NCI-H345 (cell line): ENCODE data around the gene TTC22.
"Not testable (repeated sequence)": the region's sequence is repeated elsewhere in the genome, so short reads cannot be mapped to it uniquely, and the experiment has no call there.

Source experiments
- DNase-seq: peaks from one replicate; lab custom pipeline; 2025; lab: John Stamatoyannopoulos, UW

Gene TTC22

DNA sequence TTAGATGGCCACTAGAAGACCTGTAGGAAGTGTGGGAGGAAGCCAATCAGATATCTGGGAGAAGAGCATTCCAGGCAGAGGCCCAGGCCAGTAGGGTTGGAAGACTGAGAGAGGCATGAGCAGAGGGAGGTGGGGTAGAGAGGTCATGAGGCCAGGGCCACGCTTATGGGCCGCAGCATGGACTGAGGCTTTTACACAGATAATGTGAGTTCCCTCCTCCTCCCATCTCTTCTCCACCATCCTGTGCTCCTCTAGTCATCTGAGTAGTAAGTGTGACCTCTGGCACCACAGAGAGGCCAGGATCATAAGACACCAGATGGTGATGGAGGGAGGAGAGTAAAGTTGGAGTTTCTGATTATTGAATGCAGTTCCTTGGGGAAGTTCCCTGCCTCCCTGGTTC, 17.1 kb downstream of the TTC22 start:
- no peak for DNase-seq

DNA sequence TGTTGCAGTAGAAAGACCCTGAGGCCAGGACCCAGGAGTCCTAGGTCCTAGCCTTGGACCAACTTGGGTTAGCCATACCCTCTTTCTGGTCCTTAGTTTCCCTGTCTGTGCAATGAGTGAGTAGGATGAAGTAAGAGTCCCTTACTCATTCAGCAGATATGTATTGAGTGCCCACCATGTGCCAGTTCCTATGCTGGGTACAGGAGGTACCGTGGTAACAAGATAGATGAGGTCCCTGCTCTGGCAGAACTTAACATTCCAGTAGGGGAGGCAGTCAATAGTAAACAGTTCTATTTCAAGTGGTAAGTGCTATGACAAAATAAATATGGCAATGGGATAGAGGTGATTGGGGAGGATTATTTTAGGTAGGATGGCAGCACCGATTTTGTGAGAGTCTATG, 18.5 kb downstream of the TTC22 start:
- no peak for DNase-seq

DNA sequence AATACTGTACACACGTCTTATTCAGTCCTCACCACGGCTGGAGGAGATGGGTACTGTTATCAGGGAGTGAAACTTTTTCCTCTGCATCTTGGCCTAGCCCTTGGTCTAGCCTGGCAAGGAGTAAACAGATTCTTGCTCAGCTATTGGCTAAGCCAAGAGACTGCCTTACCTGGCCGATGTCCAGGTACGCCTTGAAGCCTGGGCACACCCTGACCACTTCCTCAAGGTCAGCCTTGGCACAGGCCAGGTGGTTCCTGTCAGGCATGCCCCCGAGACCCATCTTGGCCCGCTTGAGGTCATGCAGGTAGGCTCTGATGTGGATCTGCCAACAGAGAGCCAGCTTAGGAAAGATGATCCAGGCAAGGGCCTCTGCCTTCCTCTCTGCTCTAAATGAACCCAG, 19.0 kb downstream of the TTC22 start:
- DNase-seq: no peak

DNA sequence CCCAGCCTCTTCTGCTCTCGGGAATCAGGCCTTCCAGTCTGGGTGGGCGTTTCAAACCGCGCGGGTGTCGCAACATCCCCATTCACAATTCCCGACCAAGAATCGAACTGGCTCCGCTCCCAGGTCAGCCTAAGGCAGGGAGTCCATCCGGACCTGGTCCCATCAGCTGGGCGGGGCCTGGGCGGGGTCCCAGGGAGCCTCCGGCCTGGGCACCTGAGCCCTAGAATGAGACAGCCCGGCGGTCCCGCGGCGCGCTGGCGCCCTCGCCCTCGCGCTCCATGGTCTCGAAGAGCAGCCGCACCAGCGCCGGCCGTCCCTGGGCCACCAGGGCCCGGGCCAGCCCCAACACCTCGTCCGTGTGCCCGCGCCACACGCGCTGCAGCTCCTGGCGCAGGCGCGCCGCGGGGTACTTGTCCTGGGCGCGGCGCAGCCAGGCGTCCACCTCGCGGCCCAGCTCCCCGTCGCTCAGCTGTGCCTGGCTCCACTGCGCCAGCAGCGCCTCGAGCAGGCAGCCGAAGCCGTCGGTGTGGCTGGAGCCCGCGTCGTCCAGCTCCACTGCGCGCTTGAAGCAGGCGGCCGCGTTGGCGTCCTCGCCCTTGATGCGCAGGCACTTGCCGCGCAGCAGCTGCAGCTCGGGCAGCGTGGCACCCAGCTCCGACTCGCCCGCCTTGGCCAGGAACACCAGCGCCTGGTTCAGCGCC, 19.9 kb downstream of the TTC22 start:
- DNase-seq: no peak

DNA sequence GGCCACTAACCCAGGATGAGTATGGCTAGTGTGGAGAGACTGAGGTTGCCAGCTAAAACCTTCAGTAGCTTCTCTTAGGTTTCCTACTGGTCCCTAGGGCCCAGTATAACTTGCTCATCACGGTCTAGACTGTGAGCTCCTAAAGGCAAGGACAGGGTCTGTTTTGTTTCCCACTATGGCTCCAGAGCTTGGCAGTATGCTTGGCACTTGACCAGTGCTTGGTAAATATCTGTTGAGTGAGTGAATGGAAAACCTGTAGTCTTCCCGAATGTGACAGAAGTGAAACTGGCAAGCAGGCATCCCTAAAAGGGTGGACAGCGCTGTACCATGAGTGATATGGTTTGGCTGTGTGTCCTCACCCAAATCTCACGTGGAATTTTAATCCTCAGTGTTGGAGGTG, 23.7 kb downstream of the TTC22 start:
- no peak for DNase-seq

DNA sequence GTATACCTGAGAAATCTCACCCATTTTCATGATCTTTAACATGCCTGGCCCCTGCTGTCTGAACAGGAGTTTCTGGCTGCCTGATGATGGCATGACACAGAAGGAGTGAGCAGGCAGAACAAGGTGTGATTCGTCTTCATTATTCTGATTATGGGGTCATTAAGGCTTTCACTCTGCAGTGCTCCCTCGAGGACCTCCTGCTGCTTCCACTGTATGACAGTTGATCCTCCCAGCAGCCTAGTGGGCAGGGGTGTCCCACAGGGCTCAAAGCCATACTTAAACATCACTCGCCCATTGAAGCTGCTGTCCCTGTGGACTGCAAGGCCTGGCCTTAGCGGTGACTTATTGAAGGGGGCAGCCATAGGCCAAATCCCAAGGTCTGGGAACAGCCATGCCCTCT, 24.1 kb downstream of the TTC22 start:
- DNase-seq: no peak

DNA sequence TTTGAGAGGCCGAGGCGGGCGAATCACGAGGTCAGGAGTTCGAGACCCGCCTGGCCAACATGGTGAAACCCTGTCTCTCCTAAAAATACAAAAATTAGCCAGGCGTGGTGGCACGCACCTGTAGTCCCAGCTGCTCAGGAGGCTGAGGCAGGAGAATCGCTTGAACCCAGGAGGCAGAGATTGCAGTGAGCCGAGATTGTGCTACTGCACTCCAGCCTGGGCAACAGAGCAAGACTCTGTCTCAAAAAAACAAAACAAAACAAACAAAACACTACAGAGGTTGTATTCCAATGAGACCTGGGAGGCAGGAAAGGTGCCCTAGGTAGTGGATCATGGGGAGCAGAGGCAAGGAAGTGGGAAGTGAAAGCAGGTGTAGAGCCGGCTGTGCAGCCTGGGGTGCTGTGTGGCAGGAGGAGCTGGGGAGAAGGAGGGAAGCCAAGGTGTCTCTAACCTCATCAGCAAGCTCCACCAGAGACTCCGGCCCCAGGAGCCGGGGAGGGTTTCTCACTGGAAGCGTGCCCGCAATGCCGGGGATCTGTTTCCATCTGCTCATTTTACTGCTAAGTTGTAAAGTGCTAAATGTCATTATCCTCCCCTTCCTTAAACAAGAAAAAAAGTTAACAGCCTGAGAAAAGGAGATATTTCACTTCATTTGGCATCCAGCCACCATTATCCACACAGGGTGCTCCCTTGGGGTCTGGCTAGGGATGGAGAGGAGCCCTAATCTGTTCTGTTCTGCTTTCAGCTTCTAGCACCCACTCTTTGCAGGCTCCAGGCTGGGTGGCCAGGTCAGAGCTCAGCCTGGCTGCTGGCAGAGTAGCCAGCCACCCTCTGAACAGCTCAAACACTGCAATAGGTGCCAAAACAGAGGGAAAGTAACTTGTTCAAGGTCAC, 25.0 kb downstream of the TTC22 start:
- DNase-seq: not testable (repeated sequence)

DNA sequence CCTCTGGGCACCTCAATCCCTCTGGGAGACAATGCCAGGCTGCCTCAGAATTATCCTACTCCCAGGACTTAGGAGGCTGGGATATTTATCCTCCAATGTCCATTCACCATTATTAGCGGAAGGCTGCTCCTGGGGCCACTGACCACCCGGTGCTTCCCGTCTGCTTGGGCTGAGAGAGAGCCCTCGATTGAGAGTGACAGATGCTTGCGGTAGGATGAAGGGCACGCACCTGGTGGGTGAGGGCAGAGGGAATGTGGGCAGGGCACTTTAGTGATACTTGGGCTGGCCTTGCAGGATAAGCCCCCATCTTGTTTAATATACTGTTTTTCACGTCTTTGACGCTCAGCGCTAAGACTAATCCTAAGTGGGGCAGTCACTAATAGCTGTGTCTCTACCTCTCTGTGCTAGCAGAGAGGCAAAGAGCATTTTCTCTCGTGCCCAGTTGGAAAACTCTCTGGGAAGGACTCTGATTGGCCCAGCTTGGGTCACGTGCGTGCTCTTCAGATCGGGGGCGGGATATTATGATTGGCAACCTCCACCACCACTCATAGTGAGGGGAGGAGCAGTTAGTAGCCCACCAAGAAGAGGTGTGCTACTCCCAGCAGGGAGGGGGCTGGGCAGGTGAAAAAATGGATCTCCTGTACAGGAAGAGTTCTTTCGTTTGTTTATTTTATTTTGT, 26.2 kb downstream of the TTC22 start:
- no peak for DNase-seq

DNA sequence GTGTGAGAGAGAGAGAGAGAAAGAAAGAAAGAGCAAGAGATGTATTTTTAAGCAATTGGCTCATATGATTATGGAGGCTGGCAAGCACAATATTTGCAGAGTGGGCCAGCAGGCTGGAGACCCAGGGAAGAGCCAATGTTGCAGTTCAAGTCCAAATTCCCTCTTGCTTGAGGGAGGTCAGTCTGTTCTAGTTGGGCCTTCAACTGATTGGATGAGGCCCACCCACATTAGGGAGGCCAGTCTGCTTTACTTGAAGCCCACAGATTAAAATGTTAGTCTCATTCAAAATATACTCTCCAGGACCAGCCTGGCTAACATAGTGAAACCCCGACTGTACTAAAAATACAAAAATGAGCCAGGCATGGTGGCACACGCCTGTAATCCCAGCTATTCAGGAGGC, 28.2 kb downstream of the TTC22 start:
- no peak for DNase-seq

DNA sequence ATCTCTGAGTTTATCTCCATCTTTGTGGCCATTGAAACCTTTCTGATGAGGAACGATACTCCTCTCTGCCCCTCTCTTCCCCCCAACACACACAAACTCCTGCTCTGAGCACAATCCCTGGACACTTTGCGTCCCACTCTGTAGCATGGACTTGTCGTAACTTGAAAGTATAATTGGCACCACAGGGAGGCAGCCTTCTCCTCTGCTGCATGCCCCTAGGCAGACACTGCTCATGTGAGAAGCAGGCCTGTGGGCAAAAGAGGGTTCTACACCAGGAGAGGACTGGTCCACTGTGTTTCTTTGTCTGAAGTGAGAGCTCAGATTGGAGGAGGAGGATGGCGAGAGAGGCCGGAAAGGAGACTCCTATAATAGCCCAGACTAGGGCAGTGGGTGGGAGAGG, 33.0 kb downstream of the TTC22 start:
- no peak for DNase-seq

DNA sequence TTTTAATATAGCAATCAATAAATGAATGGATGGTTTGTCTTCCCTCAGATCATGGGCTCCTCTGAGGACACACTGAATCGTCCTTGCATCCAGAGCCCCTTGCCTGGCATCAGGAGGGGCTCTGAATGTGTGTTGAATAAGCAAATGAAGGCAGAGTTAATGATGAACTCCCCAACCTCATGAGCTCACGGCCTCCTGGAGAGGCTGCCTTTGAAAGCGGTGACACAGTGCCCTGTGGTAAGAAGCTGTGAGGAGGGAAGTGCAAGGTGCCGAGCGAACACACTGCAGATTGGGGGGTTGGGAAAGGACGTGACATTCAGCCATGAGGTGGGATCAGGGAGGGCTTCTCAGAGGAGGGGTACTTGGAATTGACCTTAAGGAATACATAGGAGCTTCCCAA, 33.6 kb downstream of the TTC22 start:
- DNase-seq: no peak

DNA sequence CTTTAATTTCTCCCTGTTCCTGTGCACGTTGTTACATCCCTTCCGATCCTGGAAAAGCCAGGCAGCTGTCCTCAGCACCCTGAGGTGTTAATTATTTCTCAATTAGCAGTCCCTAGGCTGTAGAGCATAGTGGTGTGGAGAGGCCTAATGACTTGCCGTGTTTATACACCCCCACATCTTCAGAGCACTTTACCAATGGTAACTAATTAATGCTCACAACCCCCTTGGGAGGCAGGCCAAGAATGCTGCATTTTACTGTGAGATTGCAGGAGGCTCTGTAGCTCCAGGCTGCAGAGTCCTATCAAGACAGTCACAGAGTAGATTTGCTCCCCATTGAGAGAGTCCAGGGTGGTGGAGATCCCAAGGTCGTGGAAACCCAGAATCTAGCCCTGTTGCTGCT, 34.4 kb downstream of the TTC22 start:
- no peak for DNase-seq

DNA sequence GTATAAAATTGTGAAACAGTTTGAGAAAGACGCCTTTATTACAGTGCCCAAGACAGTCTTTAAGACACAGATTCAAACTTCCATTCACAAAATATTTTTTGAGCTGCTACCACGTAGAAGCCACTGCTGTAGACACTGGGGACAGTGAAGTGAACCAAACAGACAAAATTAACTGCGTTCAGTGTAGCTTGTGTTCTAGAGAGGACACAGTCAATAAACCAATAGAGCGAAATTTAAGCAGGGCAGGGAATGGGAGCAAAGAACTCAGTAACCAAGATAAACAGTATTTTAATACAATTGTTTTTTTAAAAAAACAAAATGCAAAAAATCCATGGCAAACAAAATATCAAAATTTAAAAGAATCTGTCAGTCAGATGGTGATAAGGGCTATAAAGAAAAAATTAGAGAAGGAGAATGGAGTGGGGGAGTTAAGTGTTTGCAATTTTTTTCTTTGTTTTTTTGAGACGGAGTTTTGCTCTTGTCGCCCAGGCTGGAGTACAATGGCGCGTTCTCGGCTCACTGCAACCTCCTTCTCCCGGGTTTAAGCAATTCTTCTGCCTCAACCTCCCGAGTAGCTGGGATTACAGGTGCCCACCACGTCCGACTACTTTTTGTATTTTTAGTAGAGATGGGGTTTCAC, 36.1 kb downstream of the TTC22 start:
- no peak for DNase-seq

DNA sequence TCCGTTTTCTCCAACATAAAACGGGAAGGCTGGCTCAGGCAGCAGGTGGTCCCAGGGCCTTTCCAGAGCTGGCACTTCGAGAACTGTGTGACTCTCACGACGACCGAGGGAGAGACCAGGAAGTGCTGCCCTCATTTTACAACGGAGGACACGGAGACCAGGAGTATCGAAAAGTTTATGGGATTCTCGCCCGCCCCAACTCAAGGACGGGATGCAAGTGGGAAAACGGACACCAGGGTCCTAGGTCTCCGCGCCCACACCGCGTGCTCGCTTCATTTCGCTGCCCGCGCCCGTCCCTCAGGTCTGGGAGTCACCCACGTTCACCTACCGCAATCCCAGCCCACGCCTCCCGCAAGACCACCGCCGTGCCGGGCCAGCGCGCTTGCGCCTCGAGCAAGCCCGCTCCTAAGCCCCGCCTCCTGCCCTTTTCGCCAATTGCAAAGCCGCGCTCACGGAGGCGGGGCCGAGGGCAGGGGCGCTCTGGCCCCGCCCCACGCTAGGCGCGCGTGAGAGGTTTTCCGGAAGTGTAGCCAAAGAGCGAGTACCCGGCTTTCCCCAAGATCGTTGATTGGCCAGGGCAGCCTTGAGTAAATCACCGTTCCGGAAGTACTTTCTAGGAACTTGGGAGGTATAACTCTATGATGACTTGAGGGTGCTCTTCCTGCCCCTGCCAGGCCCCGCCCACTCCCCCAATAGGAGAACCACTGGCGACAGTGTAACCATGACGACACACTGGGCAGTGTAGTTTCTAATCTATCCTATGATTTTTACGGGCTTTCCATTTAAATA, 36.8 kb downstream of the TTC22 start, which contains the start of gene PARS2:
PARS2 (minus strand) TSS at position 391 of the 789 bp plus-strand sequence. CDS start 5,362 bp downstream, outside the sequence.
- DNase-seq: peak; percentile 99

DNA sequence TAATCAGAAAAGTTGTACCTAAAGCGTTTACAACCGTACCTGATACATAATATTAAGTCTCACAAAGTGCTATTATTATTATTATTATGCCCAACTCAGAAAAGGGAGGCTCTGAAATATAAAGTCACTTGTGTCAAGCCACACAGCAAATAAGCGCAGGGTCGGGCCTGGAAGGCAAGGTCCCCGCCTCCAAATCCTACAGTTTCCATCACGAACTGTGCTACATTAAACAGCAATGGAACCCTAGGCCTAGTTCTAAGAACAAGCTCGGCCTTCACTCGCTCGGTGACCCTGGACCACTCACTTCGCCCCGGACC, 37.3 kb downstream of the TTC22 start:
- peak; percentile 37 for DNase-seq

DNA sequence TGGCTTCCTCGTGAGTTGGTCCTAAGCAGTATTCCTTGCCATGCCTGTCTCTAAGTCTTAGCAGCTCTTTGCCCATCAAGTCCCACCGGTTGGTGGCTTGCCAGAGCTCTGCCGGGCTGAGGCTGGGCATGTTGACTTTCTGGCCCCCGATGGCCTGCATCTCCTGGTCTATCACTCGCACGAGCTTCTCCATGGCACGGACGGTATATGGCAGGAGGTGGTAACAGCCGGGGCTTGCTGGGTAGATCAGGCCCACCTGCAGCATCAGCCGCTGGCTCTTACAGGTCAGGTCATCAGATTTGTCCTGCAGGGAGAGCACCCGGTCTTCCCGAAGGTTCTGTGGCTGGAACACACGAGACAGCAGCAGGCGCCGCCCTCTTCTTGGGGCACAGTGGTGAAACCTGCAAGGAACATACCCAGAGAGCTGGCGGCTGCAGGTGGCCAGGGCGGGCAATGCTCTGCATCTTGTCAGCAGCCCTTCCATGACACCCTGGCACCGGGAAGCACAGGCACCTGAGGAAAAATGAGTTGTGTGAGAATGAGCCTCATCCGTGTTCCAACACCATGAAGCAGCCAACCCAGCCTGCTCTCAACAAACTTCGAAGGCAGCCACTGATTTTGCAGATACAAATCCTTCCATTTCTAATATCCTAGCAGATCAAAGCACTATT, 42.3 kb downstream of the TTC22 start:
- no peak for DNase-seq

DNA sequence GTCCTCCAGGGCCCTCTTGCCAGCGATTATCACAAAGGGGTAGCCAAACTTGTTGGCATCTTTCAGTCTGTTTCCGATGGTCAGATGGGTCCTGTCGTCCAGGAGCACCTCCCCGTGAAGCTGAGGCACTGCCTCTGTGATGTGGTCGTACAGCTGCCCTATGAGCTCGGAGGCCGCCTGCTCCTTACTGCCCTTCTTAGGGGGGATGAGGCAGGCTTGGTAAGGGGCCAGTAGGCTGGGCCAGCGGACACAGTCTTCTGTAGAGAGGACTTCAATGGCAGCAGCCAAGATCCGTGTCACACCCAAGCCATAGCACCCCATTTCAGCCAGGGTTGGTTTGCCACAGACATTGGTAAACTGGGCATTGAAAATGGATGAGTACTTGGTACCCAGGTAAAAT, 43.3 kb downstream of the TTC22 start:
- no peak for DNase-seq

DNA sequence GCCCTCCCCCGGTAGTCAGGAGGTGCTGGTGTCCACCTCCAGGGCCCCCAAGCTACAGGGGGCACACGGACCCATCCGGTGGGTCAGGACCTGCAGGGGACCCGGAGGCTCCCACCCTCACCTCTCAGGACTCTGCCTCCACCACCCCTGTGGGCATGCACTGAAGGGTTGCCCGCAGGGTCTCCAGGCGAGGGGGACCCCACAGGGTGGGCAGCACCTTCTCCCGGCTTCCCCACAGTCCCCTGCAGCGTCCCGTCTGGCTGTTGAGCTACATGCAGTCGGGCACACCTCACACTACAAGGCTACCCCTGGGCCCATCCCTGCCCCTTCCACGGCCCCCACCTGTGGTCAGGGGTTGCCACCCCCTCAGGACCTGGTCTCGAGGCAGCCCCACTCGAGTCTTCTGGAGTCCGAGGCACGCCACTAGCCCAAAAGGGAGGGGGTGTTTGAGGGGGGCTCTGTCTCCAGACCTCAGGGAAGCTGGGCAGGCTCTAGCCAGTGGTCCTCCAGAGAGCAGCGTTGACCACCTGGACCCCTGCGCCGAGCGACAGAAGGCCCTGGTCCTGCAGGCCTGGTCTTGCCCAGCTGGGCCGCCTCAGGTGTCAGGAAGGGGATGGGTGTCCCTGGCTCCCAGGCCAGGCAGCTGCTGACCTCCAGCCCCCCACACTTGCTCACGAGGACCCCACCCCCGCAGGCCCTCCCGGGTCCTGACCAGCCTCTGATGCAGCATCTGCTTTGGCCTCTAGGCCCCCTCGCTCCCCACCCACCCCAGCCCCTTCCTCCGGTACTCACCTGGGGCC, 46.4 kb downstream of the TTC22 start:
- DNase-seq: no peak

DNA sequence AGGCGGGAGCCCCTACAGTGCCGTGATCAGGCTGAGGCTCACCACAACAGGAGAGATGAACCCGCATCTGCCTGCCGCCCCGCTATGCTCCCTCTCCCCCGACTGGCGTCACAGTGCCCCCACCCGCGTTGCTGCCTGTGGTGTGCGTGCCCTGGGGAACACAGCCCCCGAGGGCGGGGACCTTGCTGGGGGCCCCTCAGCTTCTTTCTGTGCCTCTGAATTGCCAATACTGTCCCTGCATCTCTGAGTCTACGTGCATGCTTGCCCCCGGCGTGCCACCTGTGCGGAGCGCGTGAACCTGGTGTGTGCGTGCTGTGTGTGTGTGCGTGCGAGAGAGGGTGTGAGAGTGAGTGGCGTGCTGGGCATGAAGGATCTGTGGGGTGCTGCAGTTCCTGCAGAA, 47.1 kb downstream of the TTC22 start:
- DNase-seq: no peak

DNA sequence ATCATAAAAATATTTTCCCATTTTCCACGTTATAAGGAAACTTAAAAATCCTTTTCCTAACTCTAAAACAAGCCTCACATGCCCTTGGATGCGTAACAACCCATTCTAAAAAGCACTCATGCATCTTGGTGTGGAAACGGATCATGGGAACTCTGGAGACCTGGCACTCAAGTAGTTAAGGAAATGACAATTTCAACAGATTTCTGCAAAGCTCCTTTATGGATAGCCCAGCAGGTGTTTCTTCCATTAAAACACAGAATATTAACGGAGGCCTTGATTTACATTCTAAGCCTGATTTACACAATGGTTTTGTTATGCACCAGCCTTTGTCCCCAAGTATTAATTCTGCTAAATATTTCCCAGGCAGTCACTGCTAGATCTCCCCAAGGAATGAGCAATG, 49.7 kb downstream of the TTC22 start:
- DNase-seq: no peak
